GM10847 (cell line): Measurements from ENCODE around the gene FNDC3B.

Experiments
- POLR2A ChIP-seq: IDR thresholded peaks from 2 replicates; pipeline ENCODE4 v1.6.1; 2011; ENCODE audit not compliant: insufficient read length; ENCODE audit errors: extremely low read depth

The FNDC3B gene

DNA sequence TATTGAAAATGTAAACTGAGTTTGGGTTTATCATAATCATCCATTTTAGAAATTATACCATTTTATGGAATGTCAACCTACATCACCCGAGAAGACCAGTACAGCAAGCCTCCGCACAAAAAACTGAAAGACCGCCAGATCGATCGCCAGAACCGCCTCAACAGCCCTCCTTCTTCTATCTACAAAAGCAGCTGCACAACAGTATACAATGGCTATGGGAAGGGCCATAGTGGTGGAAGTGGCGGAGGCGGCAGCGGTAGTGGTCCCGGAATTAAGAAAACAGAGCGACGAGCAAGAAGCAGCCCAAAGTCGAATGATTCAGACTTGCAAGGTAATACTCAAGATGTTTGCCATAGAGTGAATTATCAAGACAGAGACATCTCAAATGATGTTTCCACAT, 211.8 kb downstream of the FNDC3B start:
- no peak for TF ChIP-seq POLR2A

DNA sequence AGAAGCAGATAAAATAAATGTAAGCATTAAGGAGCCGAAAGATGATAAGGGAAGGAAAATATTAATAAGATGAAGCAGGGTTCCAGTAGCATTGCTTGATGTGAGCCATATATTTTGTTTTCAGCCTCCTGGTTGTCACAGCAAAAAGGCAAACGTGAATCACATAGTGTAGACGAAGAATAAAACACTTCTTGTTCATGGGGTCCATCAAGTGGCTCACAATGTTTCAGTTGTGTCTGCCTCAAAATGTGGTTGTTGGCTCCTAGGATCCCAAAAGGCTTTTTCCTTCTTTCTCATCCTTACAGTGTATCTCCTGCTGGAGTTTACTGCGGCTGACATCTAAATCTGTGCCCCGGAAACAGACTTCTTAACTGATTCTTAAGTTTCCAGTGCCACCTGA, 213.8 kb downstream of the FNDC3B start:
- no peak for TF ChIP-seq POLR2A

DNA sequence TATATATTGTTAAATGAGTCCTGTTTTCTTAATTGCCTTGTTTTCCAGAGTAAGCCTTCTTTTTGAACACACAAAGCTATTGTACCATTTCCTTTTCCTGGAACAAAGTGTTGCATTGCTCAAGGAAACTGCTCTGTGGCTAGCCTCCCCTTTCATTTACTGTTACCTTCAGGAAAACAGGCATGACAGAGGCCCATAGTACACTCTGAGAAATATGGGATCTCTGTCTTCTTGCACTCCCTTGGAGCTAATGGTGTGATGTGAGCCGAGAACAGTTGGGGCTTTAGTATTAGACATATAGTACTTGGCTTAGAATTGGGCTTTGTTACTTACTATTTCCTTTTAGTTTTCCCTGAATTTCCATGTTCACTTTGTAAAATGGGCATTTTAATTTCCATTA, 215.2 kb downstream of the FNDC3B start:
- no peak for TF ChIP-seq POLR2A

DNA sequence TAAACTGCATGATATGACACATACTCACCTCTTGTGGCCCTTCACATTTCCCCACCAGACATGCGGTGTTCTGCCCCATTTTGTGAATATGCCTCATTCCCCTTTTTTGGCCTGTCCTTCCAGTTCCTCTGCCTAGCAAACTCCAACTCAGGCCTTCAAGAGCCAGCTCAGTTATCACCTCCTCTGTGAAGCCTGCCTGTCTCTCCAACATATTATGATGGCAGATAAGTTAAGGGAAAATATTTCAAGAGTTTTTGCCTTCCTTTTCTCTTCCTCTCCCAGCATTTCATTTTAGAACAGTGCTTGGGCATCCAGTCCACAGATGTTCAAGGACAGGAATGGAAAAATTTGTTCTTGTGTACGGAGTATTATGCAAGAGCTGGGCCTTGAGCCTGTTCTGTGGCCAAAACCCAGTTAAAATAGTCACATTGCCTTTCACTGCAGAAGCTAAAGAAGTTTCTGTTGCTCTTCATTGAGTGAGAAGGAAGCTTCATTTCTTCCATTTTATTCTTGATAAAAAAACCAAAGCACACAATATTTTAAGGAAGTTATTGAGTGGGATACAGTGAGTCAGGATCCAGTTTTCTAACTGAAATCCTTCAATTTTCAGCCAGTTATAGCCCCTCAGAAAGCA, 216.8 kb downstream of the FNDC3B start:
- TF ChIP-seq POLR2A, result no peak

DNA sequence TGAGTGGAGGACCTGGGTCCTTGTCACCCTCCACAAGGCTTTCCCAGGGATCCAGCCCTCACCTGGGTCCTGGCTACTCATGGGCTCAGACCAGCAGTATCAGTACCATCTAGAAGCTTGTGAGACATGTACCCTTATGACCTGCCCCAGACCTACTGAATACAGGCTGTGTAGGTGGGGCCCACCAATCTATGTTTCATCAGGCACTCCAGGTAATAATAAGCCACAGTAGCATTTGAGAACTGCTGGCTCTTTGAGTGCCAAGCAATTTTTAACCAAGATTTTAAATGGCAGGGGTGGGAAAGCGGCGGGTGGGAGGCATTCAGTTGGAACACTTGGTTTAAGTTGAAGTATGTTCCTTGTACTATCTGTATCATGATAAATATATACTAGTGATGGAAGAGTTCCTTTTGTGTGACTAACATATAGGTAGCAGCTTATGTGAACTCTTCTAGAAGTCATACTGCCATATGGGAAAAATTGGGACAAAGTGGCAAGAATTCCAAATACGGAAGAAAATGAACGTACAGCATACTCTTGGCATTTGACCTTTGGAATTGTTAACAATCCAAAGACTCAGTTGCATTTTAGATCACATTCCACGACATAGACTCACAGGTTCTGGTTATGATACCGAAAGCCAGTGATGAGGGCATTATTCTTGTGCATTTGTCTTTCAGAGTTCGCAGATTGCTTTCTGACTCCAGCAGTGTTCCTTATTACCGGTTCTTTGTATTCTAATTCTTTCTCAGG, 218.4 kb downstream of the FNDC3B start:
- no peak for TF ChIP-seq POLR2A

- TF ChIP-seq POLR2A, result no peak
These were observed 219.2 kb downstream of the FNDC3B start for GRCh38 chr3:172258624-172259023.

- no peak for TF ChIP-seq POLR2A
These were observed 219.7 kb downstream of the FNDC3B start for GRCh38 chr3:172259111-172259541.

DNA sequence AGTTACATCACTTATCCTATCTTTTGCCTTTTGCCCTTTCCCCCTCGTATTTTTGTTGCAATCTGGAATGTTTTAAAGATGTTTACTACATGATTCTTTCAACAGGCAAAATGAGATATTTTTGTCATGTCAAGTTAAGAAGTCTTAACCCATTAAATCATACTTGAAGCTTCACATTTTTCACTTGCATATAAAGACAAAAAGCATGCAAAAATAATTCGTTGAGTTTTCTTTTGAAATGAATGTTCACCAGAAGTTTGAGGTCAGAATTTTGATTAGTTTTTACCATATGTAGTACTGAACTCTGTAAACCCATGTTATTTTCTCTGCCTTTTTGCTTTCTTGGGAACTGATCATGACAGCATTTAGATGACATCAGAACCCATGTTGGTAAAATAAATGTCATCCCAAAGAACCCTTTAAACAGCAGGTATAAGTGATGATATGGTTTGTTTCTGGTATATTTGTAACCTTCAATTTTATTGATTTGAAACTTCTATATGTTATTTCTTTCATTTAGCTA, 220.4 kb downstream of the FNDC3B start:
- no peak for TF ChIP-seq POLR2A

- no peak for TF ChIP-seq POLR2A
These were observed 221.0 kb downstream of the FNDC3B start for GRCh38 chr3:172260381-172260780.

- TF ChIP-seq POLR2A, result no peak
These were observed 221.7 kb downstream of the FNDC3B start for GRCh38 chr3:172261054-172261453.

GRCh38 chr3:172262991-172263608, 223.7 kb downstream of the FNDC3B start:
- TF ChIP-seq POLR2A, result no peak

- no peak for TF ChIP-seq POLR2A
These were observed 224.6 kb downstream of the FNDC3B start for GRCh38 chr3:172263781-172264486.

GRCh38 chr3:172266103-172266502, 226.7 kb downstream of the FNDC3B start:
- no peak for TF ChIP-seq POLR2A

GRCh38 chr3:172268425-172268824, 229.0 kb downstream of the FNDC3B start:
- no peak for TF ChIP-seq POLR2A

DNA sequence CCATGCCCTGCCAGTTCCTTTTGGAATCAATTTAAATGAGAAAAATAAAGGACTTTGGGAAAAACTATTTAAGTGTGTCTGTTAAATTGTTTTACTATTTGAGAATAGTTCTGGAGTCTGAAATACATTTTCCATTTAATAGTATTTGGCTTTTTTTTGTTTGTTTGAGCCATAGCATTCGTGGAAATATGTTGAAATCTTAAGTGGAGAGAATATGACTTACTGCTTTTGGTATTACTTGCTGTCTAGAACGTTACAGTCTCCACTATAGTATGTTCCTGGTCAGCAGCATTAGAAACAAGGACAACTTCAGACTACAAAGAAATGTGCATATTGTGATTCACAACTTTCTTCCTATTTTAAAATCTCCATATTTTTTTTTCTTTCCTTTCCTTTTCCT, 229.5 kb downstream of the FNDC3B start:
- TF ChIP-seq POLR2A, result no peak
